Esophagus squamous epithelium (tissue), 4 donors: ENCODE measurements around the gene NSG1.

Experiments used
- POLR2A ChIP-seq, 4 donors: fragments of 450-650 bp; IDR thresholded peaks; one replicate each; pipeline ENCODE4 v1.6.1; 2017; ENCODE audit warnings: antibody characterized with exemption in 4 of 4, mild to moderate bottlenecking in 4 of 4, moderate library complexity in 3 of 4
- TF ChIP-seq, protein P1 (sequence below), 6 experiments: fragments of 450-650 bp in 4 of 6; fragments of 200-600 bp in 2 of 6; sonication (generic) in 2 of 6; IDR thresholded peaks; one replicate each; pipeline ENCODE4 v1.5.1; 2016 to 2019; ENCODE audit warnings: antibody characterized with exemption in 6 of 6, mild to moderate bottlenecking in 4 of 6, moderate library complexity in 4 of 6

DNA sequence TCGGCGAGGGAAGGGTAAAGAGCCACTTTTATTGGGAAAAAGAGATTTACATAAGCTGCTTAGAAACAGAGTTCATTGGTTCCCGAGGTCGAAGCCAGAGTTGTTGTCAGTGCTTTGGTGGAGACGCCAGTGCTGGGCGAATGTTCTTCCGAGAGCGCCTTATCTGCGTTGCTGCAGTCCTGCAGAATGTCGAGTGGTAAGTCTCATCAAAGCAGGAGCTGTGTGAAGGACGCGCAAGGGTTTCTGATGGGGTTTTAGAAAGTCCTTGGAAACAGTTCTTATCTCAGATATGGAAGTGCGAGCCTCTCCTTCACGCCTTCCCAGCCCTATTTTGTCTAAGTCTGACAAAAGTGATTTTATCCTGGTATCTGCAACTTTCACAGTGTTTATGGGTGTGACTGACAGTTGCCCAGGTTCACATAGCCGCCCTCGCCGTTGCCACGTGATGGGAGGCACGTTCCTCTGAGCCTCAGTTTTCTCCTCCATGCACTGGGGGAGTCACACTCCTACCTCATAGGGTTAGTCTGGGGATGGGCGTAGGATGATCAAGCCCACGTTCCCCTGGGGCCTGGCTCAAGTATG, 47.3 kb upstream of the NSG1 start:
- TF ChIP-seq, protein P1, sequence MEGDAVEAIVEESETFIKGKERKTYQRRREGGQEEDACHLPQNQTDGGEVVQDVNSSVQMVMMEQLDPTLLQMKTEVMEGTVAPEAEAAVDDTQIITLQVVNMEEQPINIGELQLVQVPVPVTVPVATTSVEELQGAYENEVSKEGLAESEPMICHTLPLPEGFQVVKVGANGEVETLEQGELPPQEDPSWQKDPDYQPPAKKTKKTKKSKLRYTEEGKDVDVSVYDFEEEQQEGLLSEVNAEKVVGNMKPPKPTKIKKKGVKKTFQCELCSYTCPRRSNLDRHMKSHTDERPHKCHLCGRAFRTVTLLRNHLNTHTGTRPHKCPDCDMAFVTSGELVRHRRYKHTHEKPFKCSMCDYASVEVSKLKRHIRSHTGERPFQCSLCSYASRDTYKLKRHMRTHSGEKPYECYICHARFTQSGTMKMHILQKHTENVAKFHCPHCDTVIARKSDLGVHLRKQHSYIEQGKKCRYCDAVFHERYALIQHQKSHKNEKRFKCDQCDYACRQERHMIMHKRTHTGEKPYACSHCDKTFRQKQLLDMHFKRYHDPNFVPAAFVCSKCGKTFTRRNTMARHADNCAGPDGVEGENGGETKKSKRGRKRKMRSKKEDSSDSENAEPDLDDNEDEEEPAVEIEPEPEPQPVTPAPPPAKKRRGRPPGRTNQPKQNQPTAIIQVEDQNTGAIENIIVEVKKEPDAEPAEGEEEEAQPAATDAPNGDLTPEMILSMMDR (IDR thresholded peaks at IDR 0.05), result no peak
- no peak for TF ChIP-seq POLR2A (IDR thresholded peaks at IDR 0.05)
